ENCODE results near the gene TULP3. TPM values are rescaled to one million over a fixed set of nuclear protein-coding genes. Genes with fewer than 3 reads are reported as not detected.

The TULP3 gene
- total and polyA plus RNA-seq, 2 donors (not counting 3 experiments of a cell fraction or from before 2014, with no cell fraction given): 30.8 to 31.0 TPM

DNA sequence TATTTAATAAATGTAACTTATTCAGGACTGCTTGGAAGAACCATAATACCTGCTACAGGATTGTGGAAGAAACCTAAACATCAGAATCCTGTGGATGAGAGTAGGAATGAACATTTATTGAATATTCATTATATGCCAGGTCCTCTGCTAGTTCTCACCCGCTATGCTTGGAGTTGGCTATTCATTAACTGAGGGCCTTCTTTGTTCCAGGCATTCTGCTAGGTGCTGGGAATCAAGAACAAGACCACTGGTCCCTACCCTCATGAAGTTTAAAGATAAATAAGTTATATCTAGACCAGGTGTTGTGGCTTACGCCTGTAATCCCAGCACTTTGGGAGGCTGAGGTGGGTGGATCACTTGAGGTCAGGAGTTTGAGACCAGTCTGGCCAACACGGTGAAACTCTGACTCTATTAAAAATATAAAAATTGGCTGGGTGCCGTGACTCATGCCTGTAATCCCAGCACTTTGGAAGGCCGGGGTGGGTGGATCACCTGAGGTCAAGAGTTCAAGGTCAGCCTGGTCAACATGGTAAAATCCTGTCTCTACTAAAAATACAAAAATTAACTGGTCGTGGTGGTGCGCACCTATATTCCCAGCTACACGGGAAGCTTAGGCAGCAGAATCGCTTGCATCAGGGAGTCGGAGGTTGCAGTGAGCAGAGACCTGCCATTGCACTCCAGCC, 3.8 kb upstream of the TULP3 start:
- ChIA-PET CTCF (interaction anchor here (0.7 to 5.5 kb wide), 6 partner anchors 9 to 568 kb away, joined by 3 to 91 read pairs (median 9); no protein-coding TSS in a partner anchor), POLR2A (interaction anchor here (0.6 kb wide), 1 partner anchor 74 kb away, joined by 3 read pairs; no protein-coding TSS in a partner anchor)
- no TSS peak for BruUV-seq (replicated peaks)
- DNase-seq (ENCODE audit: low read depth, low spot score): no peak
- H3K27me3 ChIP-seq (ENCODE audit: control insufficient read depth in 2 of 2, insufficient read depth in 2 of 2, low read length in 2 of 2): no peaks in the 10 kb centered on the region
- H3K9me1 ChIP-seq (replicated peaks; ENCODE audit: control insufficient read depth, extremely low read depth, insufficient read depth, low read length): no peaks in the 10 kb centered on the region
- no peak overlapping the region for H3K4me3 ChIP-seq (replicated peaks in 1 of 3; ENCODE audit: insufficient read depth in 1 of 3, low read depth in 1 of 3, low read length in 3 of 3)
- no peak overlapping the region for H2AFZ ChIP-seq (ENCODE audit: low read depth, low read length)
- H3K27ac ChIP-seq (ENCODE audit: insufficient read depth, low read depth, low read length): no peak overlapping the region
- no peak for FAIRE-seq
- intact Hi-C loops (cut with micrococcal nuclease): no loop called here
- H4K20me1 ChIP-seq (replicated peaks; ENCODE audit: control insufficient read depth, extremely low read depth, insufficient read depth, low read length): no peaks in the 10 kb centered on the region
- H3K9me3 ChIP-seq (replicated peaks; ENCODE audit: control insufficient read depth, insufficient read depth, low read length): no peaks in the 10 kb centered on the region
- H3K4me1 ChIP-seq (ENCODE audit: control insufficient read depth, extremely low read depth, insufficient read depth, low read length): peaks cover 7% of the 10 kb centered on the region
- TF ChIP-seq FOS (IDR thresholded peaks at IDR 0.05; ENCODE audit: borderline replicate concordance, insufficient read depth, low read length) (no peak), EZH2 (IDR thresholded peaks at IDR 0.05; ENCODE audit: borderline replicate concordance, low read depth, low read length, severe bottlenecking) (no peak), MYC (IDR thresholded peaks at IDR 0.05; ENCODE audit: low read depth, low read length) (no peak), GATA2 (IDR thresholded peaks at IDR 0.05; ENCODE audit: insufficient read depth, insufficient read length, low read depth, low read length) (no peak), POLR2A (IDR thresholded peaks at IDR 0.05; ENCODE audit: low read depth, low read length) (no peak), POLR2AphosphoS5 (IDR thresholded peaks at IDR 0.05; ENCODE audit: insufficient read depth, low read depth, low read length) (no peak)
- TF ChIP-seq, protein P1, sequence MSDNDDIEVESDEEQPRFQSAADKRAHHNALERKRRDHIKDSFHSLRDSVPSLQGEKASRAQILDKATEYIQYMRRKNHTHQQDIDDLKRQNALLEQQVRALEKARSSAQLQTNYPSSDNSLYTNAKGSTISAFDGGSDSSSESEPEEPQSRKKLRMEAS (IDR thresholded peaks at IDR 0.05; ENCODE audit: insufficient read depth, insufficient read length): no peak
- no peak overlapping the region for H3K9ac ChIP-seq (replicated peaks; ENCODE audit: extremely low read depth, insufficient read depth, low read length)
- no peak overlapping the region for H3K4me2 ChIP-seq (ENCODE audit: insufficient read depth, low read length)
- peaks cover 3% of the 10 kb centered on the region in 2 experiments for H3K36me3 ChIP-seq (ENCODE audit: control insufficient read depth in 2 of 2, extremely low read depth in 1 of 2, insufficient read depth in 2 of 2, low read length in 2 of 2)
- H3K79me2 ChIP-seq (ENCODE audit: control insufficient read depth, insufficient read depth, low read length): peaks cover 14% of the 10 kb centered on the region
- dilution Hi-C loops (cut with MboI; ENCODE audit: extremely low pct_ligation_motif_present, low sequenced_read_pairs): no loop called here

Measured in endothelial cell of umbilical vein (primary cell).